GM23338 (cell line): Measurements from ENCODE around the gene RAD23A. TPM values are rescaled to one million over a fixed set of nuclear protein-coding genes. Genes with fewer than 3 reads are reported as not detected.

Experiments
- ATAC-seq: fragments of 200-7000 bp; cut with Tn5 transposase; 3 replicates; pipeline ENCODE4 v1.9.1; 2020
- DNase-seq: peaks from one replicate; pipeline ENCODE4 v3.0.0-alpha.2; 2015; ENCODE audit warnings: low spot score
- H2AFZ ChIP-seq: fragments of 200-600 bp; sonication (generic); 2 replicates; pipeline ENCODE4 v1.8.0; 2016; ENCODE audit warnings: antibody characterized with exemption, mild to moderate bottlenecking, moderate library complexity
- H3F3A ChIP-seq: fragments of 200-600 bp; sonication (generic); replicated peaks from 2 replicates; pipeline ENCODE4 v1.8.0; 2017; ENCODE audit warnings: antibody characterized with exemption, mixed run types, low read depth
- H3K27ac ChIP-seq: fragments of 200-600 bp; sonication (generic); 2 replicates; pipeline ENCODE4 v1.6.1; 2016; ENCODE audit warnings: low read depth
- H3K27me3 ChIP-seq: fragments of 200-600 bp; sonication (generic); 2 replicates; pipeline ENCODE4 v1.8.0; 2016; ENCODE audit warnings: mild to moderate bottlenecking, mixed run types, moderate library complexity; ENCODE audit not compliant: insufficient read depth
- H3K36me3 ChIP-seq: fragments of 200-600 bp; sonication (generic); 2 replicates; pipeline ENCODE4 v1.8.0; 2016; ENCODE audit warnings: mild to moderate bottlenecking; ENCODE audit not compliant: insufficient read depth
- H3K4me1 ChIP-seq: fragments of 200-600 bp; sonication (generic); 2 replicates; pipeline ENCODE4 v1.8.0; 2016; ENCODE audit warnings: mild to moderate bottlenecking, moderate library complexity; ENCODE audit not compliant: insufficient read depth
- H3K4me2 ChIP-seq: fragments of 200-600 bp; sonication (generic); 2 replicates; pipeline ENCODE4 v1.7.1; 2017; ENCODE audit warnings: mixed run types
- H3K4me3 ChIP-seq: fragments of 200-600 bp; sonication (generic); 2 replicates; pipeline ENCODE4 v1.6.1; 2016; ENCODE audit warnings: mixed run types
- H3K79me2 ChIP-seq: fragments of 200-600 bp; sonication (generic); replicated peaks from 2 replicates; pipeline ENCODE4 v1.8.0; 2017; ENCODE audit warnings: mild to moderate bottlenecking; ENCODE audit not compliant: insufficient read depth
- H3K9me2 ChIP-seq: fragments of 200-600 bp; sonication (generic); 2 replicates; pipeline ENCODE4 v1.8.0; 2017; ENCODE audit not compliant: insufficient read depth
- H4K20me1 ChIP-seq: fragments of 200-600 bp; sonication (generic); replicated peaks from 2 replicates; pipeline ENCODE4 v1.8.0; 2017; ENCODE audit warnings: mild to moderate bottlenecking; ENCODE audit not compliant: insufficient read depth
- H3K27ac Mint-ChIP-seq: 2 replicates; pipeline ENCODE4 v1.8.0; 2020; ENCODE audit warnings: inconsistent platforms, mild to moderate bottlenecking, moderate library complexity, mixed read lengths
- H3K27me3 Mint-ChIP-seq: 3 replicates; pipeline ENCODE4 v1.8.0; 2022; ENCODE audit warnings: low read depth, mild to moderate bottlenecking, moderate library complexity, mixed read lengths, inconsistent platforms; ENCODE audit not compliant: insufficient read depth, poor library complexity
- H3K36me3 Mint-ChIP-seq: 3 replicates; pipeline ENCODE4 v1.8.0; 2021; ENCODE audit warnings: low read depth, mild to moderate bottlenecking, inconsistent platforms, moderate library complexity, mixed read lengths
- H3K4me1 Mint-ChIP-seq: 3 replicates; pipeline ENCODE4 v1.8.0; 2020; ENCODE audit warnings: mild to moderate bottlenecking, inconsistent platforms, mixed read lengths
- H3K4me3 Mint-ChIP-seq: 3 replicates; pipeline ENCODE4 v1.8.0; 2021; ENCODE audit warnings: moderate library complexity, mild to moderate bottlenecking, inconsistent platforms, mixed read lengths
- H3K9me3 Mint-ChIP-seq: 3 replicates; pipeline ENCODE4 v1.8.0; 2020; ENCODE audit warnings: moderate library complexity, mild to moderate bottlenecking, inconsistent platforms, mixed read lengths
- CREB1 ChIP-seq: fragments of 250-450 bp; sonication (Bioruptor Pico); IDR thresholded peaks from 2 replicates; pipeline ENCODE4 v1.5.0; 2020; ENCODE audit warnings: low read depth, mild to moderate bottlenecking, moderate library complexity
- CTCF ChIP-seq, 2 experiments: fragments of 200-600 bp in 1 of 2; sonication (generic) in 1 of 2; conservative IDR thresholded peaks; 2 replicates each; pipeline versions ENCODE4 v1.5.1 to v1.6.1; 2016 to 2017; ENCODE audit warnings: antibody characterized with exemption in 2 of 2, low read depth in 2 of 2, mild to moderate bottlenecking in 2 of 2, moderate library complexity in 1 of 2
- ETS1 ChIP-seq: IDR thresholded peaks from 2 replicates; pipeline ENCODE4 v1.6.1; 2016; ENCODE audit warnings: antibody characterized with exemption
- EZH2 ChIP-seq: fragments of 200-600 bp; sonication (generic); IDR thresholded peaks from one replicate; pipeline ENCODE4 v1.8.0; 2017; ENCODE audit warnings: antibody characterized with exemption, mild to moderate bottlenecking, low read depth; ENCODE audit not compliant: unreplicated experiment
- EZH2phosphoT487 ChIP-seq: fragments of 200-600 bp; sonication (generic); IDR thresholded peaks from one replicate; pipeline ENCODE4 v1.8.1; 2018; ENCODE audit warnings: antibody characterized with exemption; ENCODE audit not compliant: unreplicated experiment
- JUNB ChIP-seq: IDR thresholded peaks from one replicate; pipeline ENCODE4 v1.6.1; 2016; ENCODE audit warnings: antibody characterized with exemption; ENCODE audit not compliant: unreplicated experiment
- NANOG ChIP-seq: IDR thresholded peaks from 2 replicates; pipeline ENCODE4 v1.6.1; 2016; ENCODE audit warnings: antibody characterized with exemption, borderline replicate concordance
- POLR2AphosphoS5 ChIP-seq: IDR thresholded peaks from 2 replicates; pipeline ENCODE4 v1.6.1; 2016; ENCODE audit warnings: antibody characterized with exemption, low read depth
- STAT1 ChIP-seq: IDR thresholded peaks from one replicate; pipeline ENCODE4 v1.6.1; 2016; ENCODE audit warnings: antibody characterized with exemption; ENCODE audit not compliant: unreplicated experiment
- ZNF331 ChIP-seq: fragments of 250-450 bp; sonication (Bioruptor Pico); IDR thresholded peaks from 2 replicates; pipeline ENCODE4 v1.5.0; 2020; ENCODE audit warnings: low read depth, mild to moderate bottlenecking, moderate library complexity
- ZNF462 ChIP-seq: fragments of 250-450 bp; sonication (Bioruptor Pico); IDR thresholded peaks from 2 replicates; pipeline ENCODE4 v1.5.0; 2020; ENCODE audit warnings: mild to moderate bottlenecking, moderate library complexity
- polyA plus RNA-seq: library from polyadenylated mRNA; unstranded; fragments of >200 nt; fragmentation: Nextera tagmentation; extraction: Ambion mirVana; gene quantifications from 2 replicates; pipeline ENCODE4 v1.2.1, GENCODE V29; 2016
- total RNA-seq: library from RNA; depleted of rRNA; stranded (reverse); fragments of >200 nt; shearing (Covaris generic); gene quantifications from 2 replicates; pipeline ENCODE4 v1.2.3, GENCODE V29; 2014

The RAD23A gene
- total and polyA plus RNA-seq, 2 experiments from 2014 or later, result 69.7 to 127 TPM

- no peak for TF ChIP-seq CTCF (conservative IDR thresholded peaks at IDR 0.05; ENCODE audit: low read depth in 2 of 2)
These were observed 27.4 kb upstream of the RAD23A start (continued) for GRCh38 chr19:12918253-12918652.

GRCh38 chr19:12921047-12921446, 24.6 kb upstream of the RAD23A start:
- H3K27me3 ChIP-seq, result peaks cover 13% of the 10 kb centered on the region
- Mint-ChIP-seq H3K36me3 (peaks cover 62% of the 10 kb centered on the region), H3K4me3 (no peak overlapping the region), H3K27me3 (peaks cover 36% of the 10 kb centered on the region), H3K27ac (no peak overlapping the region), H3K9me3 (peaks cover 11% of the 10 kb centered on the region; the same call in 2 of the 3 replicates), H3K4me1 (no peaks in the 10 kb centered on the region; the same call in 2 of the 3 replicates)
- H3K36me3 ChIP-seq, result peaks cover 17% of the 10 kb centered on the region
- no peaks in the 10 kb centered on the region; the same call in 1 of the 2 replicates for H3K9me2 ChIP-seq
- H2AFZ ChIP-seq, result no peak overlapping the region
- H3K4me1 ChIP-seq, result no peaks in the 10 kb centered on the region
- DNase-seq (no peak), ATAC-seq (no peak)
- H3K4me3 ChIP-seq, result no peak overlapping the region
- H3K4me2 ChIP-seq, result no peak overlapping the region
- H3K27ac ChIP-seq, result 0 out of 2 replicates have a peak overlapping the region, but pooled peaks have one; percentile 66
- H3F3A ChIP-seq, result peaks cover 12% of the 10 kb centered on the region; the same call in 1 of the 2 replicates
- H3K79me2 ChIP-seq, result no peaks in the 10 kb centered on the region
- H4K20me1 ChIP-seq, result peaks cover 6% of the 10 kb centered on the region; the same call in 1 of the 2 replicates
- TF ChIP-seq NANOG (no peak), JUNB (no peak), EZH2phosphoT487 (no peak), POLR2AphosphoS5 (no peak), STAT1 (no peak), ZNF331 (CRISPR knock-in tag) (no peak), CREB1 (no peak), ZNF462 (no peak), ETS1 (no peak), EZH2 (no peak), CTCF (conservative IDR thresholded peaks at IDR 0.05; ENCODE audit: low read depth in 2 of 2) (no peak)
